ENCODE results near the gene AGL.
A peak's percentile ranks its signal among the peaks of the same experiment; 100 is the strongest.
"Not testable (repeated sequence)": the region's sequence is repeated elsewhere in the genome, so short reads cannot be mapped to it uniquely, and the experiment has no call there.

AGL gene

GRCh38 chr1:99849744-99850458, at the start of gene AGL:
Gene AGL, plus strand, starts transcription at chr1:99850361. Its CDS starts 682 bp downstream, at chr1:99851043.
- DNase-seq, result peak; percentile 88

- DNase-seq, result no peak
Measured at GRCh38 chr1:99801584-99801983, 48.6 kb upstream of the AGL start.

- no peak for DNase-seq
Measured at GRCh38 chr1:99806882-99807281, 43.3 kb upstream of the AGL start.

DNA sequence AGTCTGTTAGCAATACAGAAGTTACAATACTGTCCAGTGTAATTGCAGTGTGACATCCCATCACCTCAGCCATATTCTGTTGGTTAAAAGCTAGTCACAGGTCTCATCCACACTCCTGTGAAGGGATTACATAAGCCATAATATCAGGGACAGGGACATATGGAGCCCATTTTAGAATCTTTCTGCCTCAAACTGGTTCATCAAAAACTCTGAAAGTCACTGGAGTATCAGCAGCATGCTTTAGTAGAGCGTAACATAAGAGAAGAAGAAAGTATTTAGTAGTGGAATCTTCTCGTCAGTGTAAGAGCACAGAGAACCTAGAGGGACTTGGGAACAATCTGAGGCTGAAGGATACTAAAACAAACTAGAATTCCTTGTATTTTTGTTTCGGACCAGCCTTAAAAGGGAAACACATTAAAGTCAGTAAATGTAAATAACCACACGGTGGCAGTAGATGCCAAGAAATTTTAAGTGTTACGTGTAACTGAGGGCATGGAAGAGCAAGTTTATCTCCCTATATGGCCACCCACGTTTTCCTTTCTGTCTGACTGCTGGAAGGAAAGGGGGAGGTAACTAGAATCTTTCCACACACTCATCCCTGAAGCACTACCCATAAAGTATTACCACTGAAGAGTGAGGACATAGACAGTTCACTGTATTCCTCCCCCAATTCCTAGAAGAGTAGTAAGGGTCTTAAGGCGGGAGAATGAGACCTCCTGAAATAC, 41.6 kb upstream of the AGL start:
- DNase-seq, result peak; percentile 66

- DNase-seq, result no peak
Measured at GRCh38 chr1:99811075-99811474, 39.1 kb upstream of the AGL start.

GRCh38 chr1:99811747-99812146, 38.4 kb upstream of the AGL start:
- DNase-seq, result no peak

GRCh38 chr1:99814373-99814900, 35.7 kb upstream of the AGL start:
- no peak for DNase-seq

GRCh38 chr1:99816656-99817055, 33.5 kb upstream of the AGL start:
- DNase-seq, result no peak

- DNase-seq, result no peak
Measured at GRCh38 chr1:99818063-99818699, 32.0 kb upstream of the AGL start.

DNA sequence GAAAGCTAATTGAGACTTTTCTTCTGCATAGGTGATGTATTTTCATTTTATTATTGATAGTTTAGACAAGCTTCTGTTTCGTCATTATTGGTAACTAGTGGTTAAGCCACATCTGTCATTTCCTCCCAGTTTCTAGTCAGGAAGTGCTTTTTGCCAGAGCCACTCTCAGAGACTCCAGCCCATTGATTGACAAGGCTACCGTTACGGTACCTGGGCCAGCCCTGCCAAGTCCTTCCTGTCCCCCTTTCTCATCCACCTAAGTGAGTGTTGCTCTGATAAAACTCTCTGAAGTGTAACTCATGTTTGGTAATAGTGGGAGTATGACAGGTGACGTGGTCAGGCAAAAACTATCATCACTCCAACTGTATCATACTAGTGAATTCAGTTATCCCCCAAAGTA, 29.6 kb upstream of the AGL start:
- no peak for DNase-seq

- DNase-seq, result no peak
Measured at GRCh38 chr1:99825098-99825497, 25.1 kb upstream of the AGL start.

GRCh38 chr1:99825702-99826101, 24.5 kb upstream of the AGL start:
- DNase-seq, result no peak

DNA sequence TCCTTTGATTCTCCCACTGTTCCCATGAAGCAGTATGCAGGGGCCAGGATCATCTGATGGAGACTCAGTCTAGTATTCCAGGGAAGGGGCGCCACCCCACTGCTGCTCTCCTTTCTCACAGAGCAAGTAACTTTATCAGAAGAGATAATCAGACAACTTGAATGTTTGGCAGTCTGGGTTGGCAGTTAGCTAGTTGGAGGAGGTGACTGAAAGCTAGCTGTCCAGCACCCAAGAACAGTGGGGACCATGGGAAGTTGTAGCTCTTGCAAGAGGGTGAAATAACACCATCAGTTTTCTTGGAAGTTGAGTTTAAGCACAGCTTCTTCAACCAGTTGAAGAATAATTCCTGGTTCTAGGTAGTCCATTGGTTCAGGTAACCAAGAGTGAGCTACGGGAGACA, 22.2 kb upstream of the AGL start:
- no peak for DNase-seq

GRCh38 chr1:99829269-99829668, 20.9 kb upstream of the AGL start:
- DNase-seq, result no peak

DNA sequence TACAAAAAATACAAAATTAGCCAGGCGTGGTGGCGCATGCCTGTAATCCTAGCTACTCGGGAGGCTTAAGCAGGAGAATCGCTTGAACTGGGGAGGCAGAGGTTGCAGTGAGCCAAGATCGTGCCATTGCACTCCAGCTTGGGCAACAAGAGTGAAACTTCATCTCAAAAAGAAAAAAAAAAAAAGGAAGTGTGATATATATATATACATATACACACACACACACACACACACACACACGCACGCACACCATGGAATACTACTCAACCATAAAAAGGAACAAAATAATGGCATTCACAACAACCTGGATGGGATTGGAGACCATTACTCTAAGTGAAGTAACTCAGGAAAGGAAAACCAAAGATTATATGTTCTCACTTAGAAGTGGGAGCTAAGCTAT, 16.2 kb upstream of the AGL start:
- not testable (repeated sequence) for DNase-seq

DNA sequence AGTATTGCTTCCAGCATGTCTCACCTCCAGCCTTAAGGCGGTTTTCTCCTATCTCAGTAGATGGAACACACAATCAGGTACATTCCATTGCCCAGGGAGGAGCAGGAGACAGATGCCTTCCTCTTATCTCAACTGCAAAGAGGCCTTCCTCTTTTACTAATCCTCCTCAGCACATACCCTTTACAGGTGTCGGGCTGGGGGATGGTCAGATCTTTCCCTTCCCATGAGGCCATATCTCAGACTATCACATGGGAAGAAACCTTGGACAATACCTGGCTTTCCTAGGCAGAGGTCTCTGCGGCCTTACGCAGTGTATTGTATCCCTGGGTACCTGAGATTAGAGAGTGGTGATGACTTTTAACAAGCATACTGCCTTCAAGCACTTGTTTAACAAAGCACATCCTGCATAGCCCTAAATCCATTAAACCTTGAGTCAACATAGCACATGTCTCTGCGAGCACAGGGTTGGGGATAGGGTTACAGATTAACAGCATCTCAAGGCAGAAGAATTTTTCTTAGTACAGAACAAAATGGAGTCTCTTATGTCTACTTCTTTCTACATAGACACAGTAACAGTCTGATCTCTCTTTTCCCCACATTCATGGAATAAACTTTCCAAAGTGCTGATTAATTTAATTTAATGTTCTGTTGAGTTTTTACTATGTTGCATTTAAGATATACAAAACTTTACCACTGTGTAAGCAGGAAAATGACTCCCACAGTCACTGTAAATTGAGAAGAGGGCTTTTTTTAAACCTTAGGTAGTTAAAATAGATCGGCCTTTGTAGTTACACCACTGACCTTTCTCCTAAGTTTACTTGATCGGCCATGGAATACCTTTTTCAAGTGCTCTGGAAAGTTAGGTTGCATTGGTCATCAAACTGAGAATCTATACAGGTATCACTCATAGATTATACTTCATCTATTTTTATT, 13.7 kb upstream of the AGL start:
- DNase-seq, result not testable (repeated sequence)

DNA sequence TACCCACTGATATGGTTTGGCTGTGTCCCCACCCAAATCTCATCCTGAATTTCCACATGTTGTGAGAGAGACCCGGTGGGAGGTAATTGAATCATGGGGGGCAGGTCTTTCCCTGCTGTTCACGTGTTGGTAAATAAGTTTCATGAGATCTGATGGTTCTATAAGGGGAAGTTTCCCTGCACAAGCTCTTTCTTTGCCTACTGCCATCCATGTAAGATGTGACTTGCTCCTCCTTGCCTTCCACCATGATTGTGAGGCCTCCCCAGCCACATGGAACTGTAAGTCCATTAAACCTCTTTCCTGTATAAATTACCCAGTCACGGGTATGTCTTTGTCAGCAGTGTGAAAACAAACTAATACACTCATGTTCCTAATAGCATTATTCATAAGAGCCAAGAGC, 9.8 kb upstream of the AGL start:
- not testable (repeated sequence) for DNase-seq

- no peak for DNase-seq
Measured at GRCh38 chr1:99843760-99844159, 6.4 kb upstream of the AGL start.

GRCh38 chr1:99845201-99845600, 5.0 kb upstream of the AGL start:
- not testable (repeated sequence) for DNase-seq

- DNase-seq, result no peak
Measured at GRCh38 chr1:99849413-99849743, 783 bp upstream of the AGL start.

DNA sequence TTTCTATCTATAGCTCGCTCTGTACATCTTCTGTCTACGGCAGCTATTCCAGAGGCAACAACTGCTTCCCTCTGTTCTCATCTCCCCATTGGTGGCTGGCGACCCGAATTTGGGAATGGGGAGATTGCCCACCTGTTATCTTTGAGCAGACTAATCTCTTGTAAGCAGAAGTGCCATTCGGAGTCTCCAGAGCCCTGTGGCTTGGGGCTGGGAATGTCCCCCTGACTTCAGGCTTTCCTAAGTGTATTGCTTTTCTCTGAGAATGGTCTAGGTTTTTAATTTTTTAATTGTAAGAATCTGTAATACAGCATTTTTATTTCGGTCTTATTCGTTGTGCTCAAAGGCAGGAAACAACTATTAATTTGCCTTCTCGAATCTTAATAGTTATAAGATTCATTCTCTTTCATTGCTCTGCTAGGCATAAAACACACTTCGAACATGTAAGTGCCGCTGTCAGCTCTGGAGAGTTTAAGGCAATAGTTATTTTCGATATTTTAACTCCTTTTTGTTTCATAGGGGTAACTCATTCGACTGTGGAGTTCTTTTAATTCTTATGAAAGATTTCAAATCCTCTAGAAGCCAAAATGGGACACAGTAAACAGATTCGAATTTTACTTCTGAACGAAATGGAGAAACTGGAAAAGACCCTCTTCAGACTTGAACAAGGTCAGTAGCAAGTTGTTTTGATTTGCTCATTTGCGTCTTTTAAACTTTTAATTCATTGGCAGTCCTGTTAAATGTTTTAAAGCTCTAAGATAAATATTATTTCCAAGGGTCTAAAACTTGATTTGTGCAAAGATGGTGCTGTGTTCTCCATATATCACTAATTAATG, 514 bp downstream of the AGL start:
- DNase-seq, result no peak

All from NCI-H2227 treated with DMSO at 0.1 percent for 48 hours (cell line).